Suprapubic skin (tissue), 4 donors: ENCODE measurements around the gene REEP6. TPM values are rescaled to one million over a fixed set of nuclear protein-coding genes. Genes with fewer than 3 reads are reported as not detected.

Source experiments
- DNase-seq, 2 donors: peaks; one replicate each; pipeline ENCODE4 v3.0.0-alpha.2; 2019; ENCODE audit warnings: low spot score in 2 of 2
- H3K27ac ChIP-seq: fragments of 200-600 bp; sonication (generic); one replicate; pipeline ENCODE4 v1.5.1; 2019
- H3K27me3 ChIP-seq: fragments of 200-600 bp; sonication (generic); one replicate; pipeline ENCODE4 v1.5.1; 2019
- H3K36me3 ChIP-seq: fragments of 200-600 bp; sonication (generic); one replicate; pipeline ENCODE4 v1.5.1; 2019
- H3K4me1 ChIP-seq: fragments of 200-600 bp; sonication (generic); one replicate; pipeline ENCODE4 v1.5.1; 2019
- H3K4me3 ChIP-seq: fragments of 200-600 bp; sonication (generic); one replicate; pipeline ENCODE4 v1.5.1; 2019; ENCODE audit warnings: mild to moderate bottlenecking
- H3K9me3 ChIP-seq: fragments of 200-600 bp; sonication (generic); one replicate; pipeline ENCODE4 v1.5.1; 2019
- CTCF ChIP-seq, 2 donors: fragments of 200-600 bp in 1 of 2; fragments of 450-650 bp in 1 of 2; sonication (generic) in 1 of 2; IDR thresholded peaks; one replicate each; pipeline ENCODE4 v1.5.1; 2016 to 2019; ENCODE audit warnings: antibody characterized with exemption in 2 of 2, mild to moderate bottlenecking in 1 of 2, moderate library complexity in 1 of 2
- EP300 ChIP-seq: sonication (generic); formaldehyde crosslinking; IDR thresholded peaks from one replicate; pipeline ENCODE4 v1.6.1; 2017; ENCODE audit warnings: antibody characterized with exemption
- POLR2A ChIP-seq, 2 donors: fragments of 450-650 bp; IDR thresholded peaks; one replicate each; pipeline ENCODE4 v1.6.1; 2017; ENCODE audit warnings: antibody characterized with exemption in 2 of 2, mild to moderate bottlenecking in 2 of 2, moderate library complexity in 2 of 2
- POLR2AphosphoS5 ChIP-seq, 3 donors: sonication (generic); formaldehyde crosslinking; IDR thresholded peaks; one replicate each; pipeline ENCODE4 v1.6.1; 2017; ENCODE audit warnings: antibody characterized with exemption in 3 of 3
- WGBS: methylation state at CpG from one replicate; pipeline ENCODE4 v1.1.5; 2018; 5-methylcytosine and 5-hydroxymethylcytosine counted together
- total RNA-seq, 4 donors: library from RNA; depleted of rRNA; stranded (reverse); fragments of >200 nt; gene quantifications; one replicate each; pipeline ENCODE4 v1.1.0, GENCODE V29; 2016

REEP6 gene
- total RNA-seq, 4 donors from 2014 or later = 3.2 to 11.8 (median 8.1) TPM

GRCh38 chr19:1459479-1459878 is 31.5 kb upstream of the REEP6 start:
- no peak for TF ChIP-seq CTCF (IDR thresholded peaks at IDR 0.05)
- no peak for TF ChIP-seq POLR2AphosphoS5 (IDR thresholded peaks at IDR 0.05)
- TF ChIP-seq POLR2A (IDR thresholded peaks at IDR 0.05) = no peak
- no peak for TF ChIP-seq EP300
- Histone ChIP-seq H3K27me3 (peaks cover 40% of the 10 kb centered on the region), H3K36me3 (peaks cover 15% of the 10 kb centered on the region), H3K9me3 (no peaks in the 10 kb centered on the region), H3K4me3 (no peak overlapping the region), H3K4me1 (peaks cover 27% of the 10 kb centered on the region), H3K27ac (no peak overlapping the region)
- no peak for DNase-seq
- 83% methylated on average over 8 of the region's 9 CpGs for WGBS

GRCh38 chr19:1460033-1460995 is 30.7 kb upstream of the REEP6 start:
- Histone ChIP-seq H3K27ac (no peak overlapping the region), H3K9me3 (no peaks in the 10 kb centered on the region), H3K27me3 (peaks cover 43% of the 10 kb centered on the region), H3K4me1 (peaks cover 23% of the 10 kb centered on the region), H3K4me3 (no peak overlapping the region), H3K36me3 (peaks cover 15% of the 10 kb centered on the region)
- TF ChIP-seq POLR2AphosphoS5 (IDR thresholded peaks at IDR 0.05) (no peak), EP300 (no peak), CTCF (IDR thresholded peaks at IDR 0.05) (no peak), POLR2A (IDR thresholded peaks at IDR 0.05) (no peak)
- 93% methylated on average over 11 of the region's 36 CpGs for WGBS
- no peak for DNase-seq

- WGBS = 77% methylated on average over 4 of the region's 24 CpGs
- H3K4me3 ChIP-seq = no peak overlapping the region
- H3K4me1 ChIP-seq = peaks cover 25% of the 10 kb centered on the region
- DNase-seq = no peak
- TF ChIP-seq CTCF (IDR thresholded peaks at IDR 0.05) = no peak
- TF ChIP-seq POLR2AphosphoS5 (IDR thresholded peaks at IDR 0.05) = no peak
- no peak for TF ChIP-seq EP300
- no peaks in the 10 kb centered on the region for H3K9me3 ChIP-seq
- peaks cover 43% of the 10 kb centered on the region for H3K27me3 ChIP-seq
- peaks cover 15% of the 10 kb centered on the region for H3K36me3 ChIP-seq
- no peak overlapping the region for H3K27ac ChIP-seq
Observed at GRCh38 chr19:1461862-1462261, 29.1 kb upstream of the REEP6 start.

- Histone ChIP-seq H3K4me3 (peak overlapping the region; percentile 19), H3K27me3 (peaks cover 56% of the 10 kb centered on the region)
- DNase-seq = no peak
Observed at GRCh38 chr19:1465191-1466016, 25.6 kb upstream of the REEP6 start.

More at GRCh38 chr19:1465191-1466016, 25.6 kb upstream of the REEP6 start:
- 24% methylated on average over 9 of the region's 83 CpGs for WGBS
- no peak overlapping the region for H3K27ac ChIP-seq
- H3K4me1 ChIP-seq = peaks cover 54% of the 10 kb centered on the region
- peaks cover 9% of the 10 kb centered on the region for H3K36me3 ChIP-seq
- TF ChIP-seq POLR2A (IDR thresholded peaks at IDR 0.05) (no peak), CTCF (IDR thresholded peaks at IDR 0.05) (peak in 1 of 2 donors; percentile 56), EP300 (no peak), POLR2AphosphoS5 (IDR thresholded peaks at IDR 0.05) (no peak)
- no peaks in the 10 kb centered on the region for H3K9me3 ChIP-seq
